Measurements from ENCODE around the gene KRTAP23-1. TPM values are rescaled to one million over a fixed set of nuclear protein-coding genes. Genes with fewer than 3 reads are reported as not detected.

The KRTAP23-1 gene
- total RNA-seq, 2 donors from 2014 or later, result not detected

- Mint-ChIP-seq H3K9me3 (no peaks in the 10 kb centered on the region), H3K27me3 (ENCODE audit: insufficient read depth) (no peaks in the 10 kb centered on the region), H3K27ac (no peak overlapping the region), H3K4me3 (no peak overlapping the region), H3K4me1 (no peaks in the 10 kb centered on the region), H3K36me3 (ENCODE audit: low read depth) (no peaks in the 10 kb centered on the region)
- Histone ChIP-seq H3K9ac (ENCODE audit: extremely low read depth, low read length, poor library complexity, severe bottlenecking) (no peak overlapping the region), H3K27ac (ENCODE audit: low read depth, low read length) (no peak overlapping the region), H3K9me3 (ENCODE audit: control insufficient read depth, low read length) (no peaks in the 10 kb centered on the region), H3K27me3 (ENCODE audit: control insufficient read depth, insufficient read depth, low read length, poor library complexity, severe bottlenecking) (no peaks in the 10 kb centered on the region), H3K36me3 (ENCODE audit: control insufficient read depth, insufficient read depth, low read length) (no peaks in the 10 kb centered on the region), H3K4me1 (ENCODE audit: control insufficient read depth, insufficient read depth, low read length) (no peaks in the 10 kb centered on the region), H3K4me3 (ENCODE audit: low read length) (no peak overlapping the region)
- no peak for DNase-seq
- WGBS, 2 experiments (ENCODE audit: insufficient coverage in 1 of 2, insufficient read length in 1 of 2), result 88% methylated on average over 3 of the region's 3 CpGs; no CpG with 5 or more reads in 1 of the 2 experiments
- TF ChIP-seq, protein P1, sequence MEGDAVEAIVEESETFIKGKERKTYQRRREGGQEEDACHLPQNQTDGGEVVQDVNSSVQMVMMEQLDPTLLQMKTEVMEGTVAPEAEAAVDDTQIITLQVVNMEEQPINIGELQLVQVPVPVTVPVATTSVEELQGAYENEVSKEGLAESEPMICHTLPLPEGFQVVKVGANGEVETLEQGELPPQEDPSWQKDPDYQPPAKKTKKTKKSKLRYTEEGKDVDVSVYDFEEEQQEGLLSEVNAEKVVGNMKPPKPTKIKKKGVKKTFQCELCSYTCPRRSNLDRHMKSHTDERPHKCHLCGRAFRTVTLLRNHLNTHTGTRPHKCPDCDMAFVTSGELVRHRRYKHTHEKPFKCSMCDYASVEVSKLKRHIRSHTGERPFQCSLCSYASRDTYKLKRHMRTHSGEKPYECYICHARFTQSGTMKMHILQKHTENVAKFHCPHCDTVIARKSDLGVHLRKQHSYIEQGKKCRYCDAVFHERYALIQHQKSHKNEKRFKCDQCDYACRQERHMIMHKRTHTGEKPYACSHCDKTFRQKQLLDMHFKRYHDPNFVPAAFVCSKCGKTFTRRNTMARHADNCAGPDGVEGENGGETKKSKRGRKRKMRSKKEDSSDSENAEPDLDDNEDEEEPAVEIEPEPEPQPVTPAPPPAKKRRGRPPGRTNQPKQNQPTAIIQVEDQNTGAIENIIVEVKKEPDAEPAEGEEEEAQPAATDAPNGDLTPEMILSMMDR (conservative IDR thresholded peaks at IDR 0.05), result no peak
Observed at GRCh38 chr21:30333736-30334135, 14.7 kb downstream of the KRTAP23-1 start.

GRCh38 chr21:30332681-30333080 is 15.7 kb downstream of the KRTAP23-1 start:
- Histone ChIP-seq H3K4me1 (ENCODE audit: control insufficient read depth, insufficient read depth, low read length) (no peaks in the 10 kb centered on the region), H3K9me3 (ENCODE audit: control insufficient read depth, low read length) (no peaks in the 10 kb centered on the region), H3K4me3 (ENCODE audit: low read length) (no peak overlapping the region), H3K27me3 (ENCODE audit: control insufficient read depth, insufficient read depth, low read length, poor library complexity, severe bottlenecking) (no peaks in the 10 kb centered on the region), H3K27ac (ENCODE audit: low read depth, low read length) (no peak overlapping the region), H3K9ac (ENCODE audit: extremely low read depth, low read length, poor library complexity, severe bottlenecking) (no peak overlapping the region), H3K36me3 (ENCODE audit: control insufficient read depth, insufficient read depth, low read length) (no peaks in the 10 kb centered on the region)
- no peak overlapping the region for H3K27ac Mint-ChIP-seq
- no peaks in the 10 kb centered on the region for H3K9me3 Mint-ChIP-seq
- no peaks in the 10 kb centered on the region for H3K4me1 Mint-ChIP-seq
- H3K36me3 Mint-ChIP-seq (ENCODE audit: low read depth), result no peaks in the 10 kb centered on the region
- no peaks in the 10 kb centered on the region for H3K27me3 Mint-ChIP-seq (ENCODE audit: insufficient read depth)
- DNase-seq, result no peak
- no peak overlapping the region for H3K4me3 Mint-ChIP-seq
- TF ChIP-seq, protein P1 (conservative IDR thresholded peaks at IDR 0.05), result no peak
- WGBS, 2 experiments (ENCODE audit: insufficient coverage in 1 of 2, insufficient read length in 1 of 2), result 80 to 97% methylated on average over 1 to 2 of the region's 2 CpGs

GRCh38 chr21:30329203-30329875 is 19.1 kb downstream of the KRTAP23-1 start:
- Mint-ChIP-seq H3K4me3 (no peak overlapping the region), H3K27me3 (ENCODE audit: insufficient read depth) (no peaks in the 10 kb centered on the region), H3K4me1 (no peaks in the 10 kb centered on the region), H3K9me3 (peaks cover 11% of the 10 kb centered on the region), H3K27ac (no peak overlapping the region), H3K36me3 (ENCODE audit: low read depth) (no peaks in the 10 kb centered on the region)
- H3K9me3 ChIP-seq (ENCODE audit: control insufficient read depth, low read length), result peaks cover 13% of the 10 kb centered on the region
- H3K4me3 ChIP-seq (ENCODE audit: low read length), result no peak overlapping the region
- DNase-seq, result no peak
- H3K4me1 ChIP-seq (ENCODE audit: control insufficient read depth, insufficient read depth, low read length), result no peaks in the 10 kb centered on the region
- H3K9ac ChIP-seq (ENCODE audit: extremely low read depth, low read length, poor library complexity, severe bottlenecking), result no peak overlapping the region
- H3K27me3 ChIP-seq (ENCODE audit: control insufficient read depth, insufficient read depth, low read length, poor library complexity, severe bottlenecking), result no peaks in the 10 kb centered on the region
- no peak overlapping the region for H3K27ac ChIP-seq (ENCODE audit: low read depth, low read length)
- H3K36me3 ChIP-seq (ENCODE audit: control insufficient read depth, insufficient read depth, low read length), result no peaks in the 10 kb centered on the region
- WGBS, 2 experiments (ENCODE audit: insufficient coverage in 1 of 2, insufficient read length in 1 of 2), result 94 to 100% methylated on average over 1 to 4 of the region's 4 CpGs
- TF ChIP-seq, protein P1 (conservative IDR thresholded peaks at IDR 0.05), result no peak
